Fibroblast of lung (primary cell): ENCODE data around the gene CATSPERD. TPM values are rescaled to one million over a fixed set of nuclear protein-coding genes. Genes with fewer than 3 reads are reported as not detected.

ENCODE experiments used
- DNase-seq, 2 donors: peaks; one replicate each; pipeline versions ENCODE4 v3.0.0 to v3.0.0-alpha.2; 2010; ENCODE audit warnings: low read depth in 2 of 2
- H2AFZ ChIP-seq: 2 replicates; pipeline ENCODE4 v1.5.1; 2012; ENCODE audit warnings: low read length, control low read depth, inconsistent platforms
- H3K27ac ChIP-seq: 2 replicates; pipeline ENCODE4 v1.5.1; 2011; ENCODE audit warnings: low read length, control low read depth; ENCODE audit not compliant: insufficient read depth
- H3K27me3 ChIP-seq: 2 replicates; pipeline ENCODE4 v1.5.1; 2011; ENCODE audit warnings: mild to moderate bottlenecking, low read length; ENCODE audit not compliant: control insufficient read depth, insufficient read depth
- H3K36me3 ChIP-seq: 2 replicates; pipeline ENCODE4 v1.5.1; 2011; ENCODE audit warnings: low read length; ENCODE audit not compliant: control insufficient read depth, insufficient read depth
- H3K4me1 ChIP-seq: 2 replicates; pipeline ENCODE4 v1.5.1; 2011; ENCODE audit warnings: low read length; ENCODE audit not compliant: control insufficient read depth, insufficient read depth; ENCODE audit errors: extremely low read depth
- H3K4me2 ChIP-seq: 2 replicates; pipeline ENCODE4 v1.5.1; 2011; ENCODE audit warnings: low read length, control low read depth; ENCODE audit not compliant: insufficient read depth; ENCODE audit errors: extremely low read depth
- H3K4me3 ChIP-seq, 4 experiments: fragments of 200-600 bp in 1 of 4; sonication (generic) in 1 of 4; replicated peaks in 1 of 4; 2 replicates each; pipeline ENCODE4 v1.5.1; 2011 to 2016; ENCODE audit warnings: low read length in 4 of 4, low read depth in 3 of 4, mild to moderate bottlenecking in 3 of 4, control low read depth in 2 of 4, inconsistent platforms in 1 of 4, mixed read lengths in 1 of 4; ENCODE audit not compliant: insufficient read depth in 1 of 4; ENCODE audit errors: control extremely low read depth in 1 of 4
- H3K79me2 ChIP-seq: 2 replicates; pipeline ENCODE4 v1.5.1; 2012; ENCODE audit warnings: mild to moderate bottlenecking, low read length, inconsistent platforms; ENCODE audit not compliant: control insufficient read depth, insufficient read depth
- H3K9ac ChIP-seq: 2 replicates; pipeline ENCODE4 v1.5.1; 2011; ENCODE audit warnings: mild to moderate bottlenecking, low read length, control low read depth; ENCODE audit not compliant: insufficient read depth
- H3K9me3 ChIP-seq: 2 replicates; pipeline ENCODE4 v1.5.1; 2012; ENCODE audit warnings: low read depth, low read length; ENCODE audit not compliant: control insufficient read depth, insufficient read depth
- H4K20me1 ChIP-seq: 2 replicates; pipeline ENCODE4 v1.5.1; 2011; ENCODE audit warnings: low read length; ENCODE audit not compliant: control insufficient read depth, insufficient read depth; ENCODE audit errors: extremely low read depth
- EZH2 ChIP-seq: IDR thresholded peaks from 2 replicates; pipeline ENCODE4 v1.5.1; 2012; ENCODE audit warnings: low read length, control low read depth, mild to moderate bottlenecking; ENCODE audit errors: missing control alignments
- polyA plus RNA-seq, 2 donors: library from polyadenylated mRNA; depleted of rRNA in 1 of 2; stranded (reverse) in 1 of 2; unstranded in 1 of 2; fragments of >200 nt; gene quantifications; 2 replicates each; pipeline ENCODE4 v1.2.1, GENCODE V29; 2011 to 2012; ENCODE audit warnings: missing spikeins in 1 of 2
- total RNA-seq: library from RNA; depleted of rRNA; stranded (reverse); fragments of >200 nt; gene quantifications from 2 replicates; pipeline ENCODE4 v1.2.1, GENCODE V29; 2014
- TF ChIP-seq, protein P1 (sequence below), 2 donors: IDR thresholded peaks in 1 of 2; conservative IDR thresholded peaks in 1 of 2; 1 replicate in 1 of 2; 2 replicates in 1 of 2; pipeline ENCODE4 v1.5.1; 2011 to 2012; ENCODE audit warnings: low read length in 2 of 2, control low read depth in 1 of 2, inconsistent platforms in 1 of 2, low read depth in 1 of 2, mild to moderate bottlenecking in 1 of 2

The CATSPERD gene
- total and polyA plus RNA-seq, 2 donors (not counting 1 experiment from before 2014, with no cell fraction given) = not detected

DNA sequence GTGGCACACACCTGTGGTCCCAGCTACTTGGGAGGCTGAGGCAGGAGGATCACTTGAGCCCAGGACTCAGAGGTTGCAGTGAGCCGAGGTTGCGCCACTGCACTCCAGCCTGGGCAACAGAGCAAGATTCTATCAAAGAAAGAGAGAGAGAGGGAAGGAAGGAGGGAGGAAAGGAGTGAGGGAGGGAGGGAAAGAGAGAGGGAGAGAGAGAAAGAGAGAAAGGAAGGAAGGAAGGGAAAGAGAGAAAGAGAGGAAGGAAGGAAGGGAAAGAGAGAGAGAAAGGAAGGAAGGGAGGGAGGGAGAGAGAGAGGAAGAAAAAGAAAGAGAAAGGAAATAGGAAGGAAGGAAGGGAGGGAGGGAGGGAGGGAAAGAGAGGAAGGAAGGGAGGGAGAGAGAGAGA lies 96.8 kb downstream of the CATSPERD start:
- H3K79me2 ChIP-seq = no peaks in the 10 kb centered on the region
- peaks cover 6% of the 10 kb centered on the region for H3K27me3 ChIP-seq
- TF ChIP-seq EZH2 = no peak
- TF ChIP-seq, protein P1, sequence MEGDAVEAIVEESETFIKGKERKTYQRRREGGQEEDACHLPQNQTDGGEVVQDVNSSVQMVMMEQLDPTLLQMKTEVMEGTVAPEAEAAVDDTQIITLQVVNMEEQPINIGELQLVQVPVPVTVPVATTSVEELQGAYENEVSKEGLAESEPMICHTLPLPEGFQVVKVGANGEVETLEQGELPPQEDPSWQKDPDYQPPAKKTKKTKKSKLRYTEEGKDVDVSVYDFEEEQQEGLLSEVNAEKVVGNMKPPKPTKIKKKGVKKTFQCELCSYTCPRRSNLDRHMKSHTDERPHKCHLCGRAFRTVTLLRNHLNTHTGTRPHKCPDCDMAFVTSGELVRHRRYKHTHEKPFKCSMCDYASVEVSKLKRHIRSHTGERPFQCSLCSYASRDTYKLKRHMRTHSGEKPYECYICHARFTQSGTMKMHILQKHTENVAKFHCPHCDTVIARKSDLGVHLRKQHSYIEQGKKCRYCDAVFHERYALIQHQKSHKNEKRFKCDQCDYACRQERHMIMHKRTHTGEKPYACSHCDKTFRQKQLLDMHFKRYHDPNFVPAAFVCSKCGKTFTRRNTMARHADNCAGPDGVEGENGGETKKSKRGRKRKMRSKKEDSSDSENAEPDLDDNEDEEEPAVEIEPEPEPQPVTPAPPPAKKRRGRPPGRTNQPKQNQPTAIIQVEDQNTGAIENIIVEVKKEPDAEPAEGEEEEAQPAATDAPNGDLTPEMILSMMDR (conservative IDR thresholded peaks at IDR 0.05 in 1 of 2, IDR thresholded peaks at IDR 0.05 in 1 of 2; ENCODE audit: low read depth in 1 of 2, low read length in 2 of 2) = no peak
- H3K4me2 ChIP-seq = no peak overlapping the region
- no peak overlapping the region for H3K27ac ChIP-seq
- H3K4me3 ChIP-seq = no peak overlapping the region
- no peaks in the 10 kb centered on the region for H3K36me3 ChIP-seq
- H3K9ac ChIP-seq = no peak overlapping the region
- H4K20me1 ChIP-seq = no peaks in the 10 kb centered on the region
- no peaks in the 10 kb centered on the region for H3K4me1 ChIP-seq
- DNase-seq = no peak
- no peak overlapping the region for H2AFZ ChIP-seq
- no peaks in the 10 kb centered on the region for H3K9me3 ChIP-seq

DNA sequence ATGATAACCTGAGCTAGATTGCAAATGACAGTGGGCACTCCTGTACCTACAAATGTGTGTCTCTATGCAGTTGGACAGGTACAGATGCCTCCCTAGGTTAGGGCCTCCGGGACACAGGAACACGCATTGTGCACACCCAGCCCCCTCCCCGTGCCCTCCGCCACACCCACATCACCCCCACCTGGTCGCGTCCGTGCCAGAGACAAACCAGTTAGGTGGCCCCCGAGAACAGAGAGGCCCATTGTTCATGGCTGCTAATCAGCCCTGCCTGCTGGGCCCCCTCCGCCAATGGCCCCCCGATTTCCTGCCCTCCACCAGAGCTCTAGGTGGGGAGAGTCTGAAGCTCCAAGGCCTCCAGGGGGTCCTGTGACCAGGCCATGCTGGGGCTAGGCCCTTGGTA lies 98.2 kb downstream of the CATSPERD start:
- TF ChIP-seq EZH2 = no peak
- TF ChIP-seq, protein P1 (conservative IDR thresholded peaks at IDR 0.05 in 1 of 2, IDR thresholded peaks at IDR 0.05 in 1 of 2; ENCODE audit: low read depth in 1 of 2, low read length in 2 of 2) = no peak
- Histone ChIP-seq H4K20me1 (no peaks in the 10 kb centered on the region), H3K4me1 (no peaks in the 10 kb centered on the region), H3K9me3 (no peaks in the 10 kb centered on the region), H2AFZ (no peak overlapping the region), H3K4me3 (no peak overlapping the region), H3K36me3 (no peaks in the 10 kb centered on the region), H3K27me3 (peaks cover 6% of the 10 kb centered on the region), H3K4me2 (no peak overlapping the region), H3K79me2 (no peaks in the 10 kb centered on the region), H3K27ac (no peak overlapping the region), H3K9ac (no peak overlapping the region)
- no peak for DNase-seq

- Histone ChIP-seq H3K4me3 (no peak overlapping the region), H3K9me3 (no peaks in the 10 kb centered on the region), H3K9ac (no peak overlapping the region), H3K4me2 (no peak overlapping the region), H4K20me1 (no peaks in the 10 kb centered on the region), H3K79me2 (no peaks in the 10 kb centered on the region), H3K27ac (no peak overlapping the region), H3K27me3 (peaks cover 3% of the 10 kb centered on the region), H2AFZ (no peak overlapping the region), H3K4me1 (no peaks in the 10 kb centered on the region), H3K36me3 (no peaks in the 10 kb centered on the region)
- TF ChIP-seq, protein P1 (conservative IDR thresholded peaks at IDR 0.05 in 1 of 2, IDR thresholded peaks at IDR 0.05 in 1 of 2; ENCODE audit: low read depth in 1 of 2, low read length in 2 of 2) = no peak
- DNase-seq = no peak
These were observed 100.3 kb downstream of the CATSPERD start for GRCh38 chr19:5820785-5821184.
